ENCODE measurements around the gene DYSF.

The DYSF gene

DNA sequence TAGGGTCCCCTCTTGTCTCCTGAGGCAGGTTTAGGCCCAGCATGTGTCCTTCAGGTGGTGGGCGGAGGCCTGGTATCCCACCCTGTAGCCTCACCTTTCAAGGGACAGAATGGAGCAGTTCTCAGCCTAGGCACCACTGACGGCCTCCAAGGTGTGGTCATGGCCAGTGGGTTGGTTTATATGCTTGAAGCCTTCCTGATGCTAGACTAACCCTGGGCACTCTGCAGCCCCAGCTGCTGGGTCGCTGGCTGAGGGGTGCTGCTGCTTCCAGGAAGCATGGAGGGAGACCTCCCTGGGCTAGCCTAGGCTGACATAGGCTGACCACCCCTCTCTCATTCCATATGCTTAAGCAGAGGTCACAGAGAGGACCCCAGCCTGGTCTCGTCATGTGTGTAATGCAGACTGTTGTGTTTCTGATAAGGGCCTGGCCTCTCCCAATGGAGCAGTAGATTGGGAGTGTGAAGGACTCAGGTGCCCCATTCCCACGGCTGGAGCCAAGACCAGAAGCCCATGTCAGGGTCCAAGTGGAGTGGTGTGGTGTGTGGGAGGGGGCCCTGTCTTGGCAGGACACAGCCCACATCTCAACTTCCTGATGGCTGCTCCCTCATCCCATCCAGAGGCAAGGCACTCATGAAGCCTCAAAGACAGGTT is 206.6 kb downstream of the DYSF start:
- H3K27ac ChIP-seq, result no peak overlapping the region
- TF ChIP-seq CTCF (conservative IDR thresholded peaks at IDR 0.05) (no peak), ZFX (IDR thresholded peaks at IDR 0.05) (no peak)

GRCh38 chr2:71661782-71662181 is 208.4 kb downstream of the DYSF start:
- no peak overlapping the region for H3K27ac ChIP-seq
- TF ChIP-seq ZFX (IDR thresholded peaks at IDR 0.05) (no peak), CTCF (conservative IDR thresholded peaks at IDR 0.05) (no peak)

GRCh38 chr2:71662665-71663394 is 209.5 kb downstream of the DYSF start:
- no peak overlapping the region for H3K27ac ChIP-seq
- no peak for TF ChIP-seq ZFX (IDR thresholded peaks at IDR 0.05)
- TF ChIP-seq CTCF (conservative IDR thresholded peaks at IDR 0.05), result no peak

DNA sequence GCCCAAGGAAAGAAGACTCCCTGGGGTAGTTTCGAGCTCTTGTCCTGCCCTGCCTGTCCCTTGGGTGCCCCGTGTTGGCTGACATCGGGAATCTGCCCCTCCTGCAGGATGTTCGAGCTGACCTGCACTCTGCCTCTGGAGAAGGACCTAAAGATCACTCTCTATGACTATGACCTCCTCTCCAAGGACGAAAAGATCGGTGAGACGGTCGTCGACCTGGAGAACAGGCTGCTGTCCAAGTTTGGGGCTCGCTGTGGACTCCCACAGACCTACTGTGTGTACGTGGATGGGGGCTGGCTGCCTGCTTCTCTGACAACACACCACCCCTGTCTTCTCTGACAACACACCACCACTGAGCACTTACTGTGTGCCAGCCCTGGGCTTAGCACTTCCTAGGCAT is 210.8 kb downstream of the DYSF start:
- no peak overlapping the region for H3K27ac ChIP-seq
- TF ChIP-seq CTCF (conservative IDR thresholded peaks at IDR 0.05) (no peak), ZFX (IDR thresholded peaks at IDR 0.05) (no peak)

GRCh38 chr2:71665168-71666093 is 212.1 kb downstream of the DYSF start:
- H3K27ac ChIP-seq, result no peak overlapping the region
- TF ChIP-seq CTCF (conservative IDR thresholded peaks at IDR 0.05) (no peak), ZFX (IDR thresholded peaks at IDR 0.05) (no peak)

GRCh38 chr2:71666094-71666474 is 212.7 kb downstream of the DYSF start:
- H3K27ac ChIP-seq, result no peak overlapping the region
- TF ChIP-seq ZFX (IDR thresholded peaks at IDR 0.05) (no peak), CTCF (conservative IDR thresholded peaks at IDR 0.05) (no peak)

Measured in C4-2B (cell line).